Thoracic aorta (tissue), 2 donors: ENCODE results near the gene CNTNAP2. TPM values are rescaled to one million over a fixed set of nuclear protein-coding genes. Genes with fewer than 3 reads are reported as not detected.

Experiments
- ATAC-seq: fragments of 150-250 bp; one replicate; pipeline ENCODE4 v1.8.0; 2017; ENCODE audit warnings: low read depth; ENCODE audit not compliant: insufficient number of reproducible peaks, low FRiP score
- DNase-seq: peaks from one replicate; pipeline ENCODE4 v3.0.0-alpha.2; 2020; ENCODE audit warnings: low spot score
- H3K27ac ChIP-seq, 2 donors: fragments of 200-600 bp; sonication (generic); 1 replicate in 1 of 2; 2 replicates in 1 of 2; pipeline ENCODE4 v1.5.1; 2016; ENCODE audit warnings: mild to moderate bottlenecking in 2 of 2, moderate library complexity in 2 of 2
- H3K27me3 ChIP-seq: fragments of 200-600 bp; sonication (generic); replicated peaks from 2 replicates; pipeline ENCODE4 v1.6.0; 2016; ENCODE audit warnings: mild to moderate bottlenecking; ENCODE audit not compliant: insufficient read depth
- H3K36me3 ChIP-seq: fragments of 200-600 bp; sonication (generic); one replicate; pipeline ENCODE4 v1.5.1; 2016
- H3K4me1 ChIP-seq, 2 donors: fragments of 200-600 bp; sonication (generic); 1 replicate in 1 of 2; 2 replicates in 1 of 2; pipeline versions ENCODE4 v1.5.1 to v1.6.0; 2016; ENCODE audit warnings: low read depth in 2 of 2, mild to moderate bottlenecking in 1 of 2; ENCODE audit not compliant: control insufficient read depth in 1 of 2
- H3K4me3 ChIP-seq: fragments of 200-600 bp; sonication (generic); 2 replicates; pipeline ENCODE4 v1.5.1; 2016; ENCODE audit warnings: mild to moderate bottlenecking
- H3K9me3 ChIP-seq: fragments of 200-600 bp; sonication (generic); 2 replicates; pipeline ENCODE4 v1.5.1; 2016
- CTCF ChIP-seq: fragments of 200-600 bp; sonication (generic); IDR thresholded peaks from one replicate; pipeline ENCODE4 v1.5.1; 2019; ENCODE audit warnings: antibody characterized with exemption
- total RNA-seq, 2 donors: library from RNA; depleted of rRNA; stranded (reverse); fragments of >200 nt; gene quantifications; one replicate each; pipeline versions ENCODE4 v1.1.0 to v1.2.3, GENCODE V29; 2016

The CNTNAP2 gene
- total RNA-seq, 2 donors from 2014 or later = not detected

GRCh38 chr7:146393346-146393745, 276.7 kb downstream of the CNTNAP2 start:
- ATAC-seq (no peak), DNase-seq (no peak)
- Histone ChIP-seq H3K36me3 (no peaks in the 10 kb centered on the region), H3K4me3 (no peak overlapping the region), H3K27ac (no peak overlapping the region), H3K9me3 (no peaks in the 10 kb centered on the region), H3K27me3 (no peaks in the 10 kb centered on the region), H3K4me1 (no peaks in the 10 kb centered on the region)
- no peak for TF ChIP-seq CTCF

DNA sequence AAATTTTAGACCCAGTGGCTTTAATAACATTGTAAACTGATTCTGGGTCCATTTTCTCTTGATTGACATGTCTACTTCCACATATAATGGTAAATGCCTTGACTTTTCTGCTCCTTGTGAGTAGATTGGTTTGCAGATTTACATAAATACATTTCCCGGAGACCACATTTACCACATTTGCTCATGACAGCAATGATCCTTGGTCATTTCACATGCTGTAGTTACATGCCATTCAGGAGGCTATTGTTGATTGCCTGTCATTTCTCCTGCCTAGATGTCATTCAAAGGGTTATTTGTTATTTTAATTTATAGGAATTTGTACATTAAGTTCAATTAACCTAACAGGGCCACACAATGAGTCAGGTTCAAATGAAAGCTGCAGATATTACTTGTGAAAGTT, 280.5 kb downstream of the CNTNAP2 start:
- no peak for ATAC-seq
- H3K36me3 ChIP-seq = no peaks in the 10 kb centered on the region
- H3K4me3 ChIP-seq = no peak overlapping the region
- no peaks in the 10 kb centered on the region for H3K9me3 ChIP-seq
- no peak overlapping the region for H3K27ac ChIP-seq
- no peaks in the 10 kb centered on the region for H3K4me1 ChIP-seq
- TF ChIP-seq CTCF = no peak
- no peaks in the 10 kb centered on the region for H3K27me3 ChIP-seq
- DNase-seq = no peak

DNA sequence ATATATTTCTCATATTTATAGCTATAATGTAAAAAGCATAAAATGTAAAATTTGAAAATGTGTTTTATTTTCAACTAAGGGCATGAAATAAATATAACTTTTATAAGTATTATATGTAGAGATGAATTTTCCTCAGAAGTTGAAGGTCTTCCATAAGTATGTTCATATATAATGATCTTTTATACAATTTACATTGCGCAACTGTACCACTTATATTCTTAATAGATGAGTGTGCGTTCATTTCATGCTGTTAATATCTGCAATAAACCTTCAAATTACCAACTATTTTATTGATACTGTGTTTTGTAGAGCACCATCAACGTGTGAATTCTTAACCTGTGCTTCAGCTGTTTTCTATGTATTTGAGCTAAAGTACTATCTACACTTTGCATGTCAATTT, 285.3 kb downstream of the CNTNAP2 start:
- Histone ChIP-seq H3K4me1 (no peaks in the 10 kb centered on the region), H3K27me3 (no peaks in the 10 kb centered on the region), H3K4me3 (no peak overlapping the region), H3K9me3 (no peaks in the 10 kb centered on the region), H3K27ac (no peak overlapping the region), H3K36me3 (no peaks in the 10 kb centered on the region)
- ATAC-seq = no peak
- no peak for TF ChIP-seq CTCF
- DNase-seq = no peak

DNA sequence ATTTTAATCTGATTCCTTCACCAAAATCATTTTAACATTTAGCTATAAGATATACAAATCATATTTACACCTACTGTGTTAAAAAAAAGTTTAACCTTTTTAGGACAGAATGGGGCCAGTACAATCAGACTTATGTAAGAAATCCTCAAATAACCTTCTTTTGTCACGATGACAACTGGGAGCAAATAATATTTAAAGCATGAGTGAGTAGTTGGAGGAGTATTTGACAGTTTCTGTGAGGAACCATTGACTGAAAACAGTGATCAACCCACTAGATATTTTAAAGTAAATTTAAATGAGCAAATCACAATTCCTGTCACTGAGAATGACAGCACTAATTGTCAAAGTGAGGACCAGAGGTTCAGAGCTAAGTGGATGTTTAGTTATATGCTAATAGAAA, 289.1 kb downstream of the CNTNAP2 start:
- no peak for TF ChIP-seq CTCF
- no peak for DNase-seq
- H3K9me3 ChIP-seq = no peaks in the 10 kb centered on the region

DNA sequence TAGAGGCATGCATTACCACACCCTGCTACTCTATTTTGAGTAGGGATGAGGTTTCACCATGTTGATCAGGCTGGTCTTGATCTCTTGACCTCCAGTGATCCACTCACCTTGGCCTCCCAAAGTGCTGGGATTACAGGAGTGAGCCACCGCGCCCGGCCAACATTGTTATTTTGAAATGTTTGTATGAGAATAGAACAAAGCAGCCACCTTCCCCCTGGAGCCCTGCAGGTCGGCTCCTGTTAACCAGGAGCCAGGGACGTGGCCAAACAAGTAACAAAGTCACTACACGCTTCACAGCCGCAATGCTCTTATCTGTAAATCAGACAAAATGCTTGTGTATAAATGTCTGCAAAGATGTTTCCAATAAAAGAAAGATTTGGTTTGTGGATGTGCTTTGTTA, 295.4 kb downstream of the CNTNAP2 start:
- no peaks in the 10 kb centered on the region for H3K36me3 ChIP-seq
- no peaks in the 10 kb centered on the region for H3K4me1 ChIP-seq
- no peak overlapping the region for H3K4me3 ChIP-seq
- DNase-seq (no peak), ATAC-seq (no peak)
- H3K9me3 ChIP-seq = no peaks in the 10 kb centered on the region
- no peak for TF ChIP-seq CTCF
- H3K27ac ChIP-seq = no peak overlapping the region
- H3K27me3 ChIP-seq = no peaks in the 10 kb centered on the region

More for the DNA sequence above, 289.1 kb downstream of the CNTNAP2 start:
- ATAC-seq = no peak
- Histone ChIP-seq H3K27ac (no peak overlapping the region), H3K36me3 (no peaks in the 10 kb centered on the region), H3K27me3 (no peaks in the 10 kb centered on the region), H3K4me3 (no peak overlapping the region), H3K4me1 (no peaks in the 10 kb centered on the region)
